Naive B cell (primary cell): ENCODE results near the gene TRIM33. TPM values are rescaled to one million over a fixed set of nuclear protein-coding genes. Genes with fewer than 3 reads are reported as not detected.

ENCODE experiments used
- ATAC-seq, 2 donors: fragments of 150-1000 bp; cut with Tn5 transposase; 2 replicates each; pipeline ENCODE4 v1.10.0; 2021; ENCODE audit warnings: low read depth in 2 of 2, mild to moderate bottlenecking in 2 of 2, moderate library complexity in 2 of 2
- DNase-seq: peaks from one replicate; pipeline ENCODE4 v3.0.0; 2022
- H3K27ac Mint-ChIP-seq, 6 donors: one replicate each; pipeline ENCODE4 v1.8.0; 2020 to 2022; ENCODE audit warnings: mild to moderate bottlenecking in 6 of 6, mixed read lengths in 6 of 6, moderate library complexity in 5 of 6, inconsistent platforms in 2 of 6
- H3K27me3 Mint-ChIP-seq, 3 donors: one replicate each; pipeline ENCODE4 v1.8.0; 2021 to 2022; ENCODE audit warnings: mixed read lengths in 3 of 3, mild to moderate bottlenecking in 1 of 3
- H3K36me3 Mint-ChIP-seq, 2 donors: one replicate each; pipeline ENCODE4 v1.8.0; 2020 to 2022; ENCODE audit warnings: mixed read lengths in 2 of 2, inconsistent platforms in 1 of 2, mild to moderate bottlenecking in 1 of 2
- H3K4me1 Mint-ChIP-seq, 3 donors: one replicate each; pipeline ENCODE4 v1.8.0; 2020 to 2022; ENCODE audit warnings: mixed read lengths in 3 of 3, inconsistent platforms in 1 of 3, mild to moderate bottlenecking in 1 of 3, moderate library complexity in 1 of 3
- H3K4me3 Mint-ChIP-seq, 8 donors: one replicate each; pipeline ENCODE4 v1.8.0; 2020 to 2022; ENCODE audit warnings: mild to moderate bottlenecking in 8 of 8, mixed read lengths in 8 of 8, moderate library complexity in 8 of 8, inconsistent platforms in 2 of 8
- H3K9me3 Mint-ChIP-seq, 7 donors: one replicate each; pipeline ENCODE4 v1.8.0; 2020 to 2022; ENCODE audit warnings: mixed read lengths in 7 of 7, mild to moderate bottlenecking in 5 of 7, inconsistent platforms in 2 of 7, moderate library complexity in 1 of 7
- polyA plus RNA-seq, 6 donors: library from polyadenylated mRNA; unstranded; fragments of 300-500 nt; fragmentation: Illumina TruSeq; gene quantifications; one replicate each; pipeline ENCODE4 v1.2.3, GENCODE V29; 2021; ENCODE audit warnings: low read depth in 6 of 6

TRIM33 gene
- polyA plus RNA-seq, 6 donors from 2014 or later = 35.8 to 52.9 (median 46.6) TPM

DNA sequence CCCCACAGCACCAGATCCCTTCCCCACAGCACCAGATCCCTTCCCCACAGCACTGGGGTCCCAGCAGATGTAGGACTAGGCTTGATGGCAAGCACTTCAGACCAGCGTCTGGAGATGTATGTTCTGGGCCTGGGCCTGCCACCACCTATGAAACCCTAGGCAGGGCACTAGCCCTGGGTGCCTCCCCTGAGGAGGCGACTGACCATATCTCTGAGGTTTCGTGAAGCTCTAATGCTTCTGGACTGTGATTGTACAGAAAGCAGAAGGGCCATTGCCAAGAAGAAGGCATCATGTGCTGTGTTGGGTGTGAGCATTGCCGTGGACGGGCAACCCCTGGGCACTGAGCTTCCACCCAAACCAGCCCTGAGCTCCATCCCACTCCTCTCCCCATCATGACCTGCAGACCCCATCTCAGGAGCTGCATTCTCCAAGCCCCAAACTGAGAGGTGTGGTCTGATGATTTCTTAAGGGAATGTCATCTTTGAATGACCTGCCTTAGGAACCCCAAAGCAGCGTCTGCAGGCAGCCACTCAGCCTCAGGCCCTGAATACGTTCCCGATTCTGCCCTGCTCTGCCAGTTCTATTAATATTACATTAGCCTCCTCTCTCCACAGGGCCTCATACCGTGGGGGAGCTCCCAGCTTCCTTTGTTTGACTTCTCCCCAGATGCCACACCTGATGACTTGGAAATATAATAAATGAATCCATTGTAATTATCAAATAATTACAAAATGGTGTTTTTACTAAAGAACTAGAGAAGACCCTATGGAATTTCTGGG lies 163.4 kb downstream of the TRIM33 start:
- Mint-ChIP-seq H3K4me1 (peaks cover 6 to 13% (median 8%) of the 10 kb centered on the region in 3 donors), H3K27ac (peak overlapping the region in 1 of 6 donors; percentile 49), H3K36me3 (no peaks in the 10 kb centered on the region), H3K4me3 (no peak overlapping the region), H3K9me3 (no peaks in the 10 kb centered on the region), H3K27me3 (peaks cover 9 to 28% (median 23%) of the 10 kb centered on the region in 3 donors)
- ATAC-seq (no peak), DNase-seq (no peak)

DNA sequence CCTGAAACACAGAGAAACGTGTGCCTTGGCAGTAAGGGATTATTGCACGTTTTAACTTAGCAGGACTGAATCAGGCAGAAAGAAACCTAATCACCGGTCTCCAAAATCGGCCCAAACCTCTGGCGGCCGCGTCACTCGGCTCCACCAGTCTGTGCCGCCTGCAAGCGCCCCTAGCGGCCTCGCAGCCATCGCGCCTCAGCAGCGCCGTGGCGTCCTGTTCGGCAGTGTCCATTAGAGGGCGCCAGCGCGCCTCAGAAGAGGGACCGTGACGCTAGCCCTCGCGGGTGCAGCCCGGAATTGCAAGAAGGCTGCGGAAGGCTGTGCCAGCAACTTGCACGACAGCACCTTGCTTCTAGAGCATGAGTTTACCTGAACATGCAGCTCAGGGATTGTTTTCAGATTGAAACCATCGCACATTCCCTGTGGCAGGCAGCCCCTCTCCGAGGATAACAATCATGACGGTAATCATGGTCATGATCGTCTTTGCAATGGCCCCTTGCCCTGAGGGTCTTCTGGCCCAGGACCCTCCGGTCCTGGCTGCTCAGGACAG lies 164.4 kb downstream of the TRIM33 start:
- Mint-ChIP-seq H3K36me3 (no peaks in the 10 kb centered on the region), H3K27me3 (peaks cover 9 to 25% (median 22%) of the 10 kb centered on the region in 3 donors), H3K4me1 (peaks cover 6 to 16% (median 8%) of the 10 kb centered on the region in 3 donors), H3K27ac (peak overlapping the region in 4 of 6 donors; percentile 44 to 94 (median 62)), H3K9me3 (no peaks in the 10 kb centered on the region), H3K4me3 (peak overlapping the region; percentile 80 to 98 (median 94))
- DNase-seq = peak; percentile 96
- ATAC-seq = peak; percentile 99

DNA sequence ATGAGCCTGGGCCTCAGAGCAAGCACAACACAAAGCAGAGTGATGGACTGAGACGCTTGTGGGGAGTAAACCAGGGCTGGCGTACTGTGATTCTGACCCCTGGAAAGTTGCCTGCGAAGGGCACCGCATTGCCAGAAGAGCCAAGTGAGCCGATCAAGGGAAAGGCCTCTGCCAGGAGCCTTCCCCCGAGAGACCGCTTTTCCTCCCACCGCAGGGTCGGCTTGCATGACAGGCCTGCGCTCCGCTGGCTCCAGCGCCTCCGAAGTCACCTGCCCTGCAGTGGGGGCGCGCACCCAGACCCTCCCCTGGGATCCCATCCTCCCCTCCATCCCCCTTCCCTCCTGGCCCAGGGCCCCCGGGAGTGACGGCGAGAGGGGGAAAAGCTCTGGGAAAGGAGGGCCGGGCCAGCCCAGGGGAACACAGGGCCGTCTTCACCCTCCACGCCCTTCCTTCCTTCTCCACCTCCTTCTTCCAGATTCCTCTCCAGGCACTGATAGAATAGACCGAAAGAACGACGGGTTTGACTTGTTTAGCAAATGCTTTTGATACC lies 165.0 kb downstream of the TRIM33 start:
- peaks cover 9 to 28% (median 20%) of the 10 kb centered on the region in 3 donors for H3K27me3 Mint-ChIP-seq
- no peaks in the 10 kb centered on the region for H3K36me3 Mint-ChIP-seq
- DNase-seq = no peak
- H3K4me1 Mint-ChIP-seq = peaks cover 11 to 21% (median 12%) of the 10 kb centered on the region in 3 donors
- peak overlapping the region in 4 of 6 donors; percentile 44 to 94 (median 62) for H3K27ac Mint-ChIP-seq
- H3K9me3 Mint-ChIP-seq = peaks cover 0 to 2% (median 0%) of the 10 kb centered on the region in 7 donors
- ATAC-seq = peak; percentile 17 to 23
- peak overlapping the region; percentile 80 to 98 (median 94) for H3K4me3 Mint-ChIP-seq

GRCh38 chr1:114344656-114345055 lies 166.3 kb downstream of the TRIM33 start:
- peaks cover 12 to 23% (median 13%) of the 10 kb centered on the region in 3 donors for H3K4me1 Mint-ChIP-seq
- H3K4me3 Mint-ChIP-seq = peak overlapping the region in 5 of 8 donors; percentile 9 to 88 (median 35)
- H3K36me3 Mint-ChIP-seq = no peaks in the 10 kb centered on the region
- peaks cover 9 to 25% (median 20%) of the 10 kb centered on the region in 3 donors for H3K27me3 Mint-ChIP-seq
- no peak overlapping the region for H3K27ac Mint-ChIP-seq
- peaks cover 0 to 2% (median 0%) of the 10 kb centered on the region in 7 donors for H3K9me3 Mint-ChIP-seq
- DNase-seq (no peak), ATAC-seq (no peak)

Other genes starting within 250 kb of the TRIM33 start
- gene BCAS2, start 70.4 kb upstream of the TRIM33 start, polyA plus RNA-seq = 100 to 1,000 TPM in 4 of 6 donors, 10 to 100 TPM in 2; 97.3 to 160 (median 115) TPM
- 1 to 10 TPM in 2 of 6 donors, under 1 TPM in 3, not detected in 1; 0.13 to 1.8 (median 0.57) TPM for gene DENND2C, start 158.8 kb upstream of the TRIM33 start, polyA plus RNA-seq
- not detected for gene AMPD1, start 184.3 kb upstream of the TRIM33 start, polyA plus RNA-seq
- gene NRAS, start 205.6 kb upstream of the TRIM33 start, polyA plus RNA-seq = 10 to 100 TPM; 36.5 to 53.8 (median 46.8) TPM
- 100 to 1,000 TPM; 313 to 339 (median 320) TPM for gene CSDE1, start 246.8 kb upstream of the TRIM33 start, polyA plus RNA-seq